H9 (cell line): ENCODE results near the gene JAK2. TPM values are rescaled to one million over a fixed set of nuclear protein-coding genes. Genes with fewer than 3 reads are reported as not detected.

Source experiments
- DNase-seq: peaks from one replicate; pipeline ENCODE4 v3.0.0-alpha.2; 2017
- H2AFZ ChIP-seq: one replicate; pipeline ENCODE4 v1.6.1; 2013; ENCODE audit warnings: mild to moderate bottlenecking, low read length, control low read depth, moderate library complexity
- H2AK5ac ChIP-seq: 2 replicates; pipeline ENCODE4 v1.6.1; 2013; ENCODE audit warnings: low read length, control low read depth, mixed read lengths; ENCODE audit not compliant: insufficient read length
- H2BK120ac ChIP-seq: one replicate; pipeline ENCODE4 v1.6.1; 2013; ENCODE audit warnings: low read depth, mild to moderate bottlenecking, low read length, control low read depth, inconsistent platforms; ENCODE audit not compliant: poor library complexity, severe bottlenecking
- H2BK12ac ChIP-seq: 2 replicates; pipeline ENCODE4 v1.6.1; 2013; ENCODE audit warnings: low read length, control low read depth, mixed read lengths, low read depth; ENCODE audit not compliant: insufficient read length
- H2BK15ac ChIP-seq: 2 replicates; pipeline ENCODE4 v1.6.1; 2013; ENCODE audit warnings: low read depth, low read length, control low read depth
- H2BK20ac ChIP-seq: one replicate; pipeline ENCODE4 v1.6.1; 2013; ENCODE audit warnings: low read depth, mild to moderate bottlenecking, low read length, control low read depth, inconsistent platforms; ENCODE audit not compliant: poor library complexity, severe bottlenecking
- H2BK5ac ChIP-seq: 2 replicates; pipeline ENCODE4 v1.6.1; 2013; ENCODE audit warnings: low read length, control low read depth, mixed read lengths; ENCODE audit not compliant: insufficient read length
- H3K14ac ChIP-seq: 2 replicates; pipeline ENCODE4 v1.6.1; 2013; ENCODE audit warnings: low read length, control low read depth; ENCODE audit not compliant: insufficient read depth
- H3K18ac ChIP-seq: 2 replicates; pipeline ENCODE4 v1.6.1; 2013; ENCODE audit warnings: low read depth, mild to moderate bottlenecking, mixed read lengths, low read length, control low read depth; ENCODE audit not compliant: insufficient read length
- H3K23ac ChIP-seq: 2 replicates; pipeline ENCODE4 v1.6.1; 2013; ENCODE audit warnings: low read length, control low read depth, mixed read lengths, low read depth; ENCODE audit not compliant: insufficient read length
- H3K23me2 ChIP-seq: 2 replicates; pipeline ENCODE4 v1.6.1; 2013; ENCODE audit warnings: low read depth, mild to moderate bottlenecking, mixed read lengths, low read length, control low read depth; ENCODE audit not compliant: insufficient read length, poor library complexity, severe bottlenecking
- H3K27ac ChIP-seq: 2 replicates; pipeline ENCODE4 v1.5.1; 2013; ENCODE audit warnings: low read length, control low read depth, mixed read lengths, low read depth; ENCODE audit not compliant: insufficient read length
- H3K27me3 ChIP-seq: 2 replicates; pipeline ENCODE4 v1.6.1; 2013; ENCODE audit warnings: low read length, control low read depth, inconsistent platforms; ENCODE audit not compliant: insufficient read depth
- H3K4ac ChIP-seq: 2 replicates; pipeline ENCODE4 v1.6.1; 2013; ENCODE audit warnings: low read depth, mild to moderate bottlenecking, control low read depth, inconsistent platforms, low read length, moderate library complexity
- H3K4me1 ChIP-seq: 2 replicates; pipeline ENCODE4 v1.6.1; 2013; ENCODE audit warnings: low read length, control low read depth, inconsistent platforms; ENCODE audit not compliant: insufficient read depth
- H3K4me2 ChIP-seq: 2 replicates; pipeline ENCODE4 v1.6.1; 2013; ENCODE audit warnings: low read length, control low read depth, mixed read lengths; ENCODE audit not compliant: insufficient read length, insufficient read depth
- H3K56ac ChIP-seq: 2 replicates; pipeline ENCODE4 v1.6.1; 2013; ENCODE audit warnings: low read depth, mild to moderate bottlenecking, mixed read lengths, low read length, control low read depth; ENCODE audit not compliant: insufficient read length
- H3K79me1 ChIP-seq: 2 replicates; pipeline ENCODE4 v1.6.1; 2013; ENCODE audit warnings: low read depth, mild to moderate bottlenecking, moderate library complexity, low read length, control low read depth, inconsistent platforms; ENCODE audit not compliant: insufficient read depth, poor library complexity, severe bottlenecking
- H3K79me2 ChIP-seq: 2 replicates; pipeline ENCODE4 v1.6.1; 2013; ENCODE audit warnings: low read length, control low read depth, inconsistent platforms; ENCODE audit not compliant: insufficient read depth
- H3K9ac ChIP-seq: 2 replicates; pipeline ENCODE4 v1.6.1; 2013; ENCODE audit warnings: low read length, control low read depth, mixed read lengths; ENCODE audit not compliant: insufficient read length; ENCODE audit errors: extremely low read depth
- H3K9me3 ChIP-seq: one replicate; pipeline ENCODE4 v1.6.1; 2013; ENCODE audit warnings: low read depth, low read length, inconsistent platforms; ENCODE audit not compliant: control insufficient read depth
- H3T11ph ChIP-seq: one replicate; pipeline ENCODE4 v1.6.1; 2013; ENCODE audit warnings: mild to moderate bottlenecking, low read length, control low read depth, inconsistent platforms
- H4K20me1 ChIP-seq: one replicate; pipeline ENCODE4 v1.6.1; 2013; ENCODE audit not compliant: control insufficient read depth, insufficient read length, insufficient read depth
- H4K5ac ChIP-seq: 2 replicates; pipeline ENCODE4 v1.6.1; 2013; ENCODE audit warnings: low read depth, mild to moderate bottlenecking, mixed read lengths, low read length, control low read depth; ENCODE audit not compliant: insufficient read length
- H4K8ac ChIP-seq: replicated peaks from 2 replicates; pipeline ENCODE4 v1.6.1; 2013; ENCODE audit warnings: low read length, control low read depth, mixed read lengths, low read depth; ENCODE audit not compliant: insufficient read length
- H4K91ac ChIP-seq: 2 replicates; pipeline ENCODE4 v1.6.1; 2013; ENCODE audit warnings: low read depth, mild to moderate bottlenecking, moderate library complexity, mixed read lengths, low read length, control low read depth; ENCODE audit not compliant: insufficient read length
- H3K27ac Mint-ChIP-seq, 3 experiments: 2 replicates in 2 of 3; 3 replicates in 1 of 3; pipeline ENCODE4 v1.8.0; 2020 to 2021; ENCODE audit warnings: mixed read lengths in 3 of 3, mild to moderate bottlenecking in 1 of 3, moderate library complexity in 1 of 3
- H3K27me3 Mint-ChIP-seq: 2 replicates; pipeline ENCODE4 v1.8.0; 2021; ENCODE audit warnings: low read depth, mild to moderate bottlenecking, moderate library complexity, mixed read lengths
- H3K36me3 Mint-ChIP-seq, 3 experiments: 2 replicates in 2 of 3; 3 replicates in 1 of 3; pipeline ENCODE4 v1.8.0; 2020 to 2021; ENCODE audit warnings: low read depth in 3 of 3, mixed read lengths in 3 of 3; ENCODE audit not compliant: insufficient read depth in 1 of 3
- H3K4me1 Mint-ChIP-seq, 2 experiments: 2 replicates each; pipeline ENCODE4 v1.8.0; 2020; ENCODE audit warnings: mixed read lengths in 2 of 2
- H3K4me3 Mint-ChIP-seq, 2 experiments: 2 replicates in 1 of 2; 3 replicates in 1 of 2; pipeline ENCODE4 v1.8.0; 2020 to 2021; ENCODE audit warnings: mild to moderate bottlenecking in 2 of 2, mixed read lengths in 2 of 2, moderate library complexity in 1 of 2
- H3K9me3 Mint-ChIP-seq, 2 experiments: 2 replicates in 1 of 2; 3 replicates in 1 of 2; pipeline ENCODE4 v1.8.0; 2020; ENCODE audit warnings: mild to moderate bottlenecking in 2 of 2, mixed read lengths in 2 of 2, moderate library complexity in 1 of 2
- WGBS: extraction: QIAGEN DNeasy Blood & Tissue Kit; methylation state at CpG from one replicate; pipeline ENCODE4 v1.1.7; 2013; ENCODE audit warnings: missing lambda C conversion rate, low lambda C conversion rate, mixed read lengths; ENCODE audit not compliant: insufficient read length; ENCODE audit errors: extremely low coverage; 5-methylcytosine and 5-hydroxymethylcytosine counted together
- total RNA-seq: library from RNA; stranded (reverse); gene quantifications from 2 replicates; pipeline ENCODE4 v1.2.1, GENCODE V29; 2021
- TF ChIP-seq, protein P1 (sequence below): fragments of 200-600 bp; sonication (generic); conservative IDR thresholded peaks from 3 replicates; pipeline ENCODE4 v1.8.0; 2021; ENCODE audit warnings: antibody characterized with exemption, mild to moderate bottlenecking

JAK2 gene
- total RNA-seq, 1 experiment from 2014 or later = 3.4 TPM

DNA sequence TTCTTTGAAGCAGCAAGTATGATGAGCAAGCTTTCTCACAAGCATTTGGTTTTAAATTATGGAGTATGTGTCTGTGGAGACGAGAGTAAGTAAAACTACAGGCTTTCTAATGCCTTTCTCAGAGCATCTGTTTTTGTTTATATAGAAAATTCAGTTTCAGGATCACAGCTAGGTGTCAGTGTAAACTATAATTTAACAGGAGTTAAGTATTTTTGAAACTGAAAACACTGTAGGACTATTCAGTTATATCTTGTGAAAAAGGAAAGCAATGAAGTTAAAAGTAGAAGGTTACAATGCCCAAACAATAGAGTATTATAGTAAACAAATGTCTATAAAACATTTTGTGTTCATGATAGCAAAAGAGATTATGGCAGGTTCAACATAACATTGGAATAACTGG is 88.6 kb downstream of the JAK2 start:
- Histone ChIP-seq H3K4ac (no peak overlapping the region), H2BK5ac (no peak overlapping the region), H3K23me2 (no peaks in the 10 kb centered on the region), H3K27ac (no peak overlapping the region), H4K20me1 (no peaks in the 10 kb centered on the region), H3K4me1 (no peaks in the 10 kb centered on the region), H2BK15ac (no peak overlapping the region), H3K14ac (no peak overlapping the region), H3T11ph (no peak overlapping the region), H3K9me3 (no peaks in the 10 kb centered on the region), H3K9ac (no peak overlapping the region), H4K91ac (no peak overlapping the region), H2AK5ac (no peak overlapping the region), H2BK120ac (no peak overlapping the region), H2BK12ac (no peak overlapping the region), H3K27me3 (no peaks in the 10 kb centered on the region), H3K18ac (no peak overlapping the region), H4K8ac (no peak overlapping the region), H2AFZ (no peak overlapping the region), H3K79me2 (no peaks in the 10 kb centered on the region), H3K23ac (no peak overlapping the region), H4K5ac (no peak overlapping the region), H3K4me2 (no peak overlapping the region), H3K56ac (no peak overlapping the region), H3K79me1 (no peaks in the 10 kb centered on the region), H2BK20ac (no peak overlapping the region)
- WGBS = no CpG with 5 or more reads among the region's 1 CpG
- DNase-seq = no peak
- Mint-ChIP-seq H3K36me3 (no peaks in the 10 kb centered on the region), H3K4me3 (no peak overlapping the region), H3K9me3 (no peaks in the 10 kb centered on the region), H3K27me3 (no peaks in the 10 kb centered on the region), H3K27ac (no peak overlapping the region), H3K4me1 (no peaks in the 10 kb centered on the region)
- TF ChIP-seq, protein P1, sequence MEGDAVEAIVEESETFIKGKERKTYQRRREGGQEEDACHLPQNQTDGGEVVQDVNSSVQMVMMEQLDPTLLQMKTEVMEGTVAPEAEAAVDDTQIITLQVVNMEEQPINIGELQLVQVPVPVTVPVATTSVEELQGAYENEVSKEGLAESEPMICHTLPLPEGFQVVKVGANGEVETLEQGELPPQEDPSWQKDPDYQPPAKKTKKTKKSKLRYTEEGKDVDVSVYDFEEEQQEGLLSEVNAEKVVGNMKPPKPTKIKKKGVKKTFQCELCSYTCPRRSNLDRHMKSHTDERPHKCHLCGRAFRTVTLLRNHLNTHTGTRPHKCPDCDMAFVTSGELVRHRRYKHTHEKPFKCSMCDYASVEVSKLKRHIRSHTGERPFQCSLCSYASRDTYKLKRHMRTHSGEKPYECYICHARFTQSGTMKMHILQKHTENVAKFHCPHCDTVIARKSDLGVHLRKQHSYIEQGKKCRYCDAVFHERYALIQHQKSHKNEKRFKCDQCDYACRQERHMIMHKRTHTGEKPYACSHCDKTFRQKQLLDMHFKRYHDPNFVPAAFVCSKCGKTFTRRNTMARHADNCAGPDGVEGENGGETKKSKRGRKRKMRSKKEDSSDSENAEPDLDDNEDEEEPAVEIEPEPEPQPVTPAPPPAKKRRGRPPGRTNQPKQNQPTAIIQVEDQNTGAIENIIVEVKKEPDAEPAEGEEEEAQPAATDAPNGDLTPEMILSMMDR = no peak
